ENCODE measurements around the gene LUC7L3.
A peak's percentile ranks its signal among the peaks of the same experiment; 100 is the strongest.

LUC7L3 gene

GRCh38 chr17:50719144-50719923 lies at the start of gene LUC7L3:
TSS of gene LUC7L3 (plus strand) at chr17:50719603. CDS start at chr17:50719733, 130 bp downstream.
- no peak for TF ChIP-seq CTCF (conservative IDR thresholded peaks at IDR 0.05)
- H3K27ac ChIP-seq = peak within 1 kb of the TSS; percentile 99

GRCh38 chr17:50672071-50672470 lies 47.3 kb upstream of the LUC7L3 start:
- no peak overlapping the region for H3K27ac ChIP-seq
- TF ChIP-seq CTCF (conservative IDR thresholded peaks at IDR 0.05) = no peak

- TF ChIP-seq CTCF (conservative IDR thresholded peaks at IDR 0.05) = no peak
Observed at GRCh38 chr17:50672831-50673551, 46.4 kb upstream of the LUC7L3 start.

GRCh38 chr17:50675190-50675589 lies 44.2 kb upstream of the LUC7L3 start:
- no peak for TF ChIP-seq CTCF (conservative IDR thresholded peaks at IDR 0.05)
- peak overlapping the region; percentile 64; the same call in 1 of the 2 replicates for H3K27ac ChIP-seq

More at GRCh38 chr17:50672831-50673551, 46.4 kb upstream of the LUC7L3 start:
- peak overlapping the region; percentile 64; the same call in 1 of the 2 replicates for H3K27ac ChIP-seq

GRCh38 chr17:50675627-50676026 lies 43.8 kb upstream of the LUC7L3 start:
- peak overlapping the region; percentile 64; the same call in 1 of the 2 replicates for H3K27ac ChIP-seq
- TF ChIP-seq CTCF (conservative IDR thresholded peaks at IDR 0.05) = no peak

GRCh38 chr17:50676065-50676975 lies 43.1 kb upstream of the LUC7L3 start:
- no peak for TF ChIP-seq CTCF (conservative IDR thresholded peaks at IDR 0.05)
- peak overlapping the region; percentile 64; the same call in 1 of the 2 replicates for H3K27ac ChIP-seq
